ENCODE results near the gene TNFAIP1.

GRCh38 chr17:28363186-28363585, 27.6 kb downstream of the TNFAIP1 start:
- TF ChIP-seq CTCF (IDR thresholded peaks at IDR 0.05), result no peak
- no peak for TF ChIP-seq POLR2A (IDR thresholded peaks at IDR 0.05)
- TF ChIP-seq EP300 (IDR thresholded peaks at IDR 0.05), result no peak
- TF ChIP-seq POLR2AphosphoS5 (IDR thresholded peaks at IDR 0.05), result no peak
